Posterior cingulate gyrus (tissue), 11 donors: ENCODE measurements around the gene AARS2.
A peak's percentile ranks its signal among the peaks of the same experiment; 100 is the strongest.

Source experiments
- DNase-seq, 10 donors: peaks; one replicate each; pipeline versions ENCODE4 v3.0.0 to v3.0.0-alpha.2; 2020 to 2021; ENCODE audit warnings: mixed read lengths in 3 of 10
- intact Hi-C: fragments of 100-400 bp; cut with DNase I; formaldehyde crosslinking; loops from one replicate; pipeline ENCODE4 v1.15.1; 2023

The AARS2 gene

GRCh38 chr6:44278774-44279697 lies 34.1 kb downstream of the AARS2 start:
- intact Hi-C loops, result no loop called here
- DNase-seq, result peak in 1 of 10 donors; percentile 66

GRCh38 chr6:44278315-44278714 lies 34.8 kb downstream of the AARS2 start:
- intact Hi-C loops, result no loop called here

DNA sequence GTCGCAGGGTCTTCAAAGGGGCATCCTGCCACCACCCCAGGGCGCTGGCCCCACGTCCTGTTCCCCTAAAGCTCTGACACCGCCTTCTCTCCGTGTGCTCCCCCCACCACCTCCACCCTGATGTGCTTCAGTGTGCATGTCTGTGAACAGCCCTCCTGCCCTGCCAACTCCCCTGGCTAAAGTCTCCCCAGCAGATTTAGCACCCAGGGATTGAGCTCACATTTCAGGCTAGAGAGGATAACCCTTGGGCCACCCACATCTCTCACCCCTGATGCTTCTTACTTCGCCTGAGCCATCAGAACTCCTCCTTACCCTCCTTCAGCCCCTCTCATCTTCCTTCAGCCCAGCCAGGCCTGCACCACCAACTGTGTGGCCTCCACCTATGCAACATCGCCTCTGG lies 35.4 kb downstream of the AARS2 start:
- intact Hi-C loops, result no loop called here

More at GRCh38 chr6:44278315-44278714, 34.8 kb downstream of the AARS2 start:
- peak in 1 of 10 donors; percentile 88 for DNase-seq

GRCh38 chr6:44276667-44277640 lies 36.2 kb downstream of the AARS2 start:
- DNase-seq, result peak in 1 of 10 donors; percentile 48
- intact Hi-C loops, result no loop called here

More for the DNA sequence above, 35.4 kb downstream of the AARS2 start:
- DNase-seq, result peak in 1 of 10 donors; percentile 58

DNA sequence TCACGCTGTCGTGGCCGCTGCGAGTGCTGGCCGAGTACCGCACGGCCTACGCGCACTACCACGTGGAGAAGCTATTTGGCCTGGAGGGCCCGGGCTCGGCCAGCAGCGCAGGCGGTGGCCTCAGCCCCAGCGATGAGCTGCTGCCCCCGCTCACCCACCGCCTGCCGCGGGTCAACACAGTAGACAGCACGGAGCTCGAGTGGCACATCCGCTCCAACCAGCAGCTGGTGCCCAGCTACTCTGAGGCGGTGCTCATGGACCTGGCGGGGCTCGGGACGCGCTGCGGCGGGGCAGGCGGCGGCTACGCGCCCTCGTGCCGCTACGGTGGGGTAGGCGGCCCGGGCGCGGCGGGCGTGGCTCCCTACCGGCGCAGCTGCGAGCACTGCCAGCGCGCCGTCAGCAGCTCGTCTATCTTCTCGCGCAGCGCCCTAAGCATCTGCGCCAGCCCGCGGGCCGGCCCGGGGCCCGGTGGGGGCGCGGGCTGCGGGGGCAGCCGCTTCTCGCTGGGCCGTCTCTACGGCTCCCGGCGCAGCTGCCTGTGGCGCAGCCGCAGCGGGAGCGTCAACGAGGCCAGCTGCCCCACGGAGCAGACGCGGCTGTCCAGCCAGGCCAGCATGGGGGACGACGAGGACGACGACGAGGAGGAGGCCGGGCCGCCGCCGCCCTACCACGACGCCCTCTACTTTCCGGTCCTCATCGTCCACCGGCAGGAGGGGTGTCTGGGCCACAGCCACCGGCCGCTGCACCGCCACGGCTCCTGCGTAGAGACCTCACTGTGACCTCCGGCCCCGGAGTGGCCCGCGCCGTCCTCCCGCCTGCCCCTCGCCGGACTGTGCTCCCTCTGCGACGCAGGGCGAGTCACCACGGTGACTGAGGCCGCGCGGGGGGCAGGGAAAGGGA lies 37.1 kb downstream of the AARS2 start:
- DNase-seq, result peak in 2 of 10 donors; percentile 59 to 85
- intact Hi-C loops, result no loop called here

- intact Hi-C loops, result no loop called here
- DNase-seq, result peak in 3 of 10 donors; percentile 68 to 85 (median 70)
These were observed 37.8 kb downstream of the AARS2 start for GRCh38 chr6:44275271-44275748.

- intact Hi-C loops, result no loop called here
- DNase-seq, result peak in 1 of 10 donors; percentile 25
These were observed 39.5 kb downstream of the AARS2 start for GRCh38 chr6:44273617-44274016.

GRCh38 chr6:44272999-44273566 lies 40.1 kb downstream of the AARS2 start:
- intact Hi-C loops, result no loop called here
- DNase-seq, result peak in 3 of 10 donors; percentile 40 to 91 (median 88)

DNA sequence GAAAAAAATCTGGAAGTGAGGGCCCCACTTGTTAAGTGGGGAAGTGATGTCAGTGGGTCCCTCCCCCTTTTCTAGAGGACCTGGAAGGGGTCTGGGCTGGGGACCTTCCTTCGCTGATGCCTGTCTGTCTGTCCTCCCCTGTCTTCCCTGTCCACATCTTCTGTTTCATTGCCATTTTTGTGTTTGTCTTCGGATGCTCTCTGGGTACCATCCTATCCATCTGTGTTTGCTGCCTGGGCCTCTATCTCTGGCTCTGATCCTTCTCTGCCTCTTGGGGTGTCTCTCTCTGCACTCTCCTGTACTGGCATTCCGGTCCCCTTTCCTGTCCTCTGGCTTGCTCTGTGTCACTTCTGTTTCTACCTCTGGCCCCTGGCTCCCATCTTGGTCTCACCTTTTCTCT lies 40.6 kb downstream of the AARS2 start:
- peak in 1 of 10 donors; percentile 18 for DNase-seq
- intact Hi-C loops, result no loop called here

- intact Hi-C loops, result no loop called here
- DNase-seq, result peak in 2 of 10 donors; percentile 23 to 76
These were observed 41.2 kb downstream of the AARS2 start for GRCh38 chr6:44271914-44272313.

DNA sequence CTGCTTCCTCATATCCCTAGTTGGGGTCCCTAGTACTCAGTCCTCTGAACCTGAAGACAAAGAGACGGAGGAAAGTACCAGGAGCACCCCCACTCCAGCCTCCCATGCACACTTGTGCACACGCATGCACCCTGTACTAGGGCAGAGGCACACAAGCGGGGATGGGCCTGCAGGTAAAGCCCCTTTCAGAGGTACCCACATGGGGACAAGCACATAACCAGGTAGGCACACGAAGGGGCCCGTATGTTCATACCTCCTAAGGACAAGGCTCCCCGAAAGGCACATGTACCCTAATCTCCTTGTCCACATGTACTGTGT lies 41.8 kb downstream of the AARS2 start:
- intact Hi-C loops, result no loop called here
- peak in 1 of 10 donors; percentile 73 for DNase-seq

DNA sequence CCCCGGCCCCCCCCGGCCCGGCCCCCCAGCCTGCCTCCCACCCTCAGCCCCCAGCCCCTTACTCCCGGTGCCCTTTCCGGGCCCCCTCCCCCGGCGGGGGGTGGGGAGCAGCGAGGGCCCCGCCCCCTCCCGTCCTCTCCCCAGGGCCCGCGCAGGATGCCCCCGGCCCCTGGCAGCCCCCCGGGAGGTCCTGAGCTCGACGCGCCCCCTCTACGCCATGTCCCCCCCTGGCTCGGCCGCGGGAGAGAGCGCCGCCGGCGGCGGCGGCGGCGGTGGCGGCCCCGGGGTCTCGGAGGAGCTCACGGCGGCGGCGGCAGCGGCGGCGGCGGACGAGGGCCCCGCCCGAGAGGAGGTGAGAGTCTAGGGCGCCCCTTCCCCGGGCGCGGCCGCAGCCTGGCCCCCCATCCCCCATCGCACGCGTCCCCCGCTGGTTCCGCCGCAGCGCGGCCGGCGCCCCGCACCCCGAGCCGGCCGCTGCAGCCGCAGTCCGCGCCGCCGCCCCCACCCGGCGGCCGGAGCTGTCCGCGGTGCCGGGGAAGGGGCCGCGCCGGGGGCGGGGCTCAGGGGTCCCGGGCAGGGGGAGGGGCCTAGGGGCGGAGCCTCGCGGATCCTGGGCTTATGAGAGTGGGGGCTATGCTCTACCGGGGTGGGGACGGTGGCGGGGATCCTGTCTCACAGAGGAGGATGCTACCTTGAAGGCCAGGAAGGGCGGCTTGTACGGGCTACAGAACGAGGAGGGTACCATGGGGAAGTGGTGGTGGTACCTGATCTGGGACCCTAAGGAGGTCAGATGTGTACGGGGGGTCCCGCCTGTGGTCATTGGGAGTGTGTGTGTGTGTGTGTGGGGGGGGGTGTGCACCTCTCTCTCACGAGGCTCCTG lies 42.4 kb downstream of the AARS2 start:
- DNase-seq, result peak in 2 of 10 donors; percentile 33 to 89
- intact Hi-C loops, result no loop called here

- intact Hi-C loops, result no loop called here
- peak in 7 of 10 donors; percentile 60 to 93 (median 61) for DNase-seq
These were observed 43.1 kb downstream of the AARS2 start, which contains the start of gene TMEM151B for GRCh38 chr6:44269921-44270525. Gene TMEM151B, plus strand, starts transcription at chr6:44270450. Its CDS starts 293 bp downstream, at chr6:44270743.

- intact Hi-C loops, result no loop called here
- DNase-seq, result peak in 1 of 10 donors; percentile 56
These were observed 43.8 kb downstream of the AARS2 start for GRCh38 chr6:44269178-44269920.

GRCh38 chr6:44268095-44268628 lies 45.0 kb downstream of the AARS2 start:
- peak in 8 of 10 donors; percentile 40 to 92 (median 66) for DNase-seq

GRCh38 chr6:44267252-44267651 lies 45.9 kb downstream of the AARS2 start:
- peak in 4 of 10 donors; percentile 8 to 35 (median 25) for DNase-seq
- intact Hi-C loops, result no loop called here

More at GRCh38 chr6:44268095-44268628, 45.0 kb downstream of the AARS2 start:
- intact Hi-C loops, result loop anchor here (1.0 kb wide), 2 partner anchors 36 to 70 kb away; no protein-coding TSS in a partner anchor

DNA sequence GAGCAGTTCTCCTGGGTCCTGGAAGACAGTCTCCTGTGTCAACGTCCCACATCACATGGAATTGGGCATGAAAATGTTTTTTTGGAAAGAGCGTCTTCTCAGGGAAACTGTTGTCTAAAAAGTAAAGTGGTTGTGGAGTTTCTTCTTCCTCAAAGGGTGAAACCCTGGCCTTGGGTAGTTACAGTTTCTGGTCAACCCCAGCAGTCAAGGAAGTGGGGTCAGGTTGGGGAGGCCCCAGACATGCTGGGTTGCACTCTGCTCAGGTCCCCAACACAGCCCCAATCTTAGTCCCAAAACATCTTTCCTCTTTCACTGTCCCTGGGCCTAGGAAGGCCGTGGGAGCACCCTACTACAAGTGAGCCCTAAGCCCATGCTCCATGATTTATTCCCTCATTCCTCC lies 46.8 kb downstream of the AARS2 start:
- intact Hi-C loops, result no loop called here
- DNase-seq, result peak in 4 of 10 donors; percentile 15 to 18 (median 15)
